Esophagus squamous epithelium (tissue), 5 donors: ENCODE measurements around the gene FBLN7. TPM values are rescaled to one million over a fixed set of nuclear protein-coding genes. Genes with fewer than 3 reads are reported as not detected.
"Not testable (repeated sequence)": the region's sequence is repeated elsewhere in the genome, so short reads cannot be mapped to it uniquely, and the experiment has no call there.

Experiments
- DNase-seq: peaks from one replicate; lab custom pipeline; 2025; lab: John Stamatoyannopoulos, UW
- H3K27ac ChIP-seq, 4 donors: fragments of 200-600 bp; sonication (generic); one replicate each; pipeline ENCODE4 v1.5.1; 2016 to 2019; ENCODE audit warnings: mild to moderate bottlenecking in 1 of 4
- H3K27me3 ChIP-seq, 4 donors: fragments of 200-600 bp; sonication (generic); 1 replicate in 3 of 4; 2 replicates in 1 of 4; pipeline versions ENCODE4 v1.5.1 to v1.6.0; 2017 to 2021; ENCODE audit warnings: antibody characterized with exemption in 1 of 4
- H3K36me3 ChIP-seq, 3 donors: fragments of 200-600 bp; sonication (generic); one replicate each; pipeline ENCODE4 v1.5.1; 2016 to 2019
- H3K4me1 ChIP-seq, 3 donors: fragments of 200-600 bp; sonication (generic); one replicate each; pipeline ENCODE4 v1.5.1; 2017 to 2019
- H3K4me3 ChIP-seq, 4 donors: fragments of 200-600 bp; sonication (generic); 1 replicate in 3 of 4; 2 replicates in 1 of 4; pipeline ENCODE4 v1.5.1; 2016 to 2019; ENCODE audit warnings: mild to moderate bottlenecking in 2 of 4, moderate library complexity in 1 of 4
- H3K9me3 ChIP-seq, 3 donors: fragments of 200-600 bp; sonication (generic); one replicate each; pipeline ENCODE4 v1.5.1; 2016 to 2019
- POLR2A ChIP-seq, 4 donors: fragments of 450-650 bp; IDR thresholded peaks; one replicate each; pipeline ENCODE4 v1.6.1; 2017; ENCODE audit warnings: antibody characterized with exemption in 4 of 4, mild to moderate bottlenecking in 4 of 4, moderate library complexity in 3 of 4
- WGBS, 2 donors: methylation state at CpG; one replicate each; pipeline ENCODE4 v1.1.5; 2018; 5-methylcytosine and 5-hydroxymethylcytosine counted together
- intact Hi-C: fragments of 100-400 bp; cut with DNase I; formaldehyde crosslinking; loops from one replicate; pipeline ENCODE4 v1.15.0; 2022
- total RNA-seq, 4 donors: library from RNA; depleted of rRNA; stranded (reverse); fragments of >200 nt; gene quantifications; one replicate each; pipeline ENCODE4 v1.1.0, GENCODE V29; 2016
- TF ChIP-seq, protein P1 (sequence below), 6 experiments: fragments of 450-650 bp in 4 of 6; fragments of 200-600 bp in 2 of 6; sonication (generic) in 2 of 6; IDR thresholded peaks; one replicate each; pipeline ENCODE4 v1.5.1; 2016 to 2019; ENCODE audit warnings: antibody characterized with exemption in 6 of 6, mild to moderate bottlenecking in 4 of 6, moderate library complexity in 4 of 6
- donor health status: DM: yes; HTN: yes; CAD: no.

Gene FBLN7
- total RNA-seq, 4 donors from 2014 or later: 1.1 to 2.9 (median 2.5) TPM; not detected in 1

DNA sequence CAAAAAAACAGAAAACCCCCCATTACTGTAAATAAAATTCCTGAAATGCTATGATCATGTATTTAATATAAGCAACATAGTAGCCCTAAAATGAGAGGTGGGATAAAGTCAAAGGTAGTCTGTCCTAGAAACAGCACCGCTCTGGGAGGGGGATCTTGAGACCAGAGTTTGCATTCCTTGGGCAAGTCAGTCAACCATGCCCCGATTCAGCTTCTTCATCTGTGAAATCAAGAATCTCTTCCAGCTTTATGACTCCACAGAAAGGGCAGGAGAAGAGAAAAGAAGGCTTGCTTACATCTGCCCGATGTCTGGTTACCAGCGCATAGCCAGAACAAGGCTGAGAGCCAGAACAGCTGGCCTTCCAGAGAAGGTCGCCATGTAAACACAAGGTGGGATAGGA lies 2.1 kb upstream of the FBLN7 start:
- Histone ChIP-seq H3K4me1 (peaks cover 4 to 16% (median 7%) of the 10 kb centered on the region in 3 donors), H3K9me3 (no peaks in the 10 kb centered on the region), H3K36me3 (no peaks in the 10 kb centered on the region), H3K27me3 (peaks cover 0 to 14% (median 0%) of the 10 kb centered on the region in 4 donors), H3K27ac (no peak overlapping the region), H3K4me3 (no peak overlapping the region)
- TF ChIP-seq POLR2A (IDR thresholded peaks at IDR 0.05): no peak
- TF ChIP-seq, protein P1, sequence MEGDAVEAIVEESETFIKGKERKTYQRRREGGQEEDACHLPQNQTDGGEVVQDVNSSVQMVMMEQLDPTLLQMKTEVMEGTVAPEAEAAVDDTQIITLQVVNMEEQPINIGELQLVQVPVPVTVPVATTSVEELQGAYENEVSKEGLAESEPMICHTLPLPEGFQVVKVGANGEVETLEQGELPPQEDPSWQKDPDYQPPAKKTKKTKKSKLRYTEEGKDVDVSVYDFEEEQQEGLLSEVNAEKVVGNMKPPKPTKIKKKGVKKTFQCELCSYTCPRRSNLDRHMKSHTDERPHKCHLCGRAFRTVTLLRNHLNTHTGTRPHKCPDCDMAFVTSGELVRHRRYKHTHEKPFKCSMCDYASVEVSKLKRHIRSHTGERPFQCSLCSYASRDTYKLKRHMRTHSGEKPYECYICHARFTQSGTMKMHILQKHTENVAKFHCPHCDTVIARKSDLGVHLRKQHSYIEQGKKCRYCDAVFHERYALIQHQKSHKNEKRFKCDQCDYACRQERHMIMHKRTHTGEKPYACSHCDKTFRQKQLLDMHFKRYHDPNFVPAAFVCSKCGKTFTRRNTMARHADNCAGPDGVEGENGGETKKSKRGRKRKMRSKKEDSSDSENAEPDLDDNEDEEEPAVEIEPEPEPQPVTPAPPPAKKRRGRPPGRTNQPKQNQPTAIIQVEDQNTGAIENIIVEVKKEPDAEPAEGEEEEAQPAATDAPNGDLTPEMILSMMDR (IDR thresholded peaks at IDR 0.05): no peak
- intact Hi-C loops: no loop called here
- DNase-seq: no peak
- WGBS, 2 donors: 91 to 94% methylated on average over 5 of the region's 5 CpGs

DNA sequence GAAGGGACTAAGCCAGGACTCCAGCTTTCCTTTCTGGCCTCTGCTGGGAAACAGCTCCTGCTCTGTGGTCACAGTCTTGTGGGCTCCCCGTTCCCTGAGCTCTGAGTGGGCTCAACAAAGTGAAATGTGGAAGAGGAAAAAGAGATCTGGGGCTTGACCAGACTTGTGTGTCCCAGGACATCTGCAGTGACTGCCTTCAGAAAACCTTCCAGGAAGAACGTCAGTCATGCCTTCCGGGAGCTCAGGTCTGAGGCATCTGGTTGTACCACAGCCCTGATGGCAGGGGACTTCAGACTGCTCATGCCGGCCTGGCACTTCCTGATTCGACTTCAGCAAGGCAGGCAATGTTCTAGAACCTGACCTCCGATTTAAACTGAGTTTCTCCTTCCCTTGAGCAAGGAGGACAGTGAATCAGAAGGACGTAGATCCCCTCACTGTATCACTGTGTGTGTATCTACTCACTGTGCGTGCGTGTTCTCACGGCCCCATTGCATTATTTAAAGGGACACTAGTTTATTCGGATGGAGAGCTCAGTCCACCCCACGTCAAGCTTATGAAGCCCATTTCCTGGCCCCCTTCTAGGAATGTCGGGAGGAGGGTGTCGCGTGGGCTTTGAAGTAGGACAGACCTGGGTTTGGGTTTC lies 548 bp upstream of the FBLN7 start:
- Histone ChIP-seq H3K27me3 (peaks cover 0 to 14% (median 0%) of the 10 kb centered on the region in 4 donors), H3K9me3 (no peaks in the 10 kb centered on the region), H3K27ac (peak overlapping the region in 3 of 4 donors; percentile 31 to 59 (median 46)), H3K4me1 (peaks cover 4 to 16% (median 7%) of the 10 kb centered on the region in 3 donors), H3K4me3 (peak overlapping the region; percentile 44 to 80 (median 57)), H3K36me3 (no peaks in the 10 kb centered on the region)
- 5 to 16% methylated on average over 4 to 7 of the region's 15 CpGs for WGBS, 2 donors
- intact Hi-C loops: no loop called here
- no peak for DNase-seq
- TF ChIP-seq POLR2A (IDR thresholded peaks at IDR 0.05): no peak
- TF ChIP-seq, protein P1 (IDR thresholded peaks at IDR 0.05): no peak

GRCh38 chr2:112139033-112139614 lies 939 bp downstream of the FBLN7 start:
- intact Hi-C loops, H3K36me3 ChIP-seq, H3K9me3 ChIP-seq, DNase-seq, H3K27ac ChIP-seq: not testable (repeated sequence)
- Histone ChIP-seq H3K27me3 (peaks cover 0 to 14% (median 0%) of the 10 kb centered on the region in 4 donors), H3K4me1 (peaks cover 4 to 16% (median 7%) of the 10 kb centered on the region in 3 donors), H3K4me3 (peak overlapping the region in 2 of 4 donors; percentile 65 to 80)
- WGBS, 2 donors: 13 to 31% methylated on average over 3 to 12 of the region's 32 CpGs

- DNase-seq, H3K9me3 ChIP-seq, H3K27ac ChIP-seq, H3K36me3 ChIP-seq, intact Hi-C loops: not testable (repeated sequence)
- WGBS, 2 donors: 11 to 25% methylated on average over 30 to 35 of the region's 38 CpGs
- H3K4me1 ChIP-seq: peaks cover 4 to 16% (median 7%) of the 10 kb centered on the region in 3 donors
- H3K27me3 ChIP-seq: peaks cover 0 to 14% (median 0%) of the 10 kb centered on the region in 4 donors
- peak overlapping the region in 3 of 4 donors; percentile 11 to 26 (median 12) for H3K4me3 ChIP-seq
Observed at GRCh38 chr2:112139661-112140204, 1.5 kb downstream of the FBLN7 start.

DNA sequence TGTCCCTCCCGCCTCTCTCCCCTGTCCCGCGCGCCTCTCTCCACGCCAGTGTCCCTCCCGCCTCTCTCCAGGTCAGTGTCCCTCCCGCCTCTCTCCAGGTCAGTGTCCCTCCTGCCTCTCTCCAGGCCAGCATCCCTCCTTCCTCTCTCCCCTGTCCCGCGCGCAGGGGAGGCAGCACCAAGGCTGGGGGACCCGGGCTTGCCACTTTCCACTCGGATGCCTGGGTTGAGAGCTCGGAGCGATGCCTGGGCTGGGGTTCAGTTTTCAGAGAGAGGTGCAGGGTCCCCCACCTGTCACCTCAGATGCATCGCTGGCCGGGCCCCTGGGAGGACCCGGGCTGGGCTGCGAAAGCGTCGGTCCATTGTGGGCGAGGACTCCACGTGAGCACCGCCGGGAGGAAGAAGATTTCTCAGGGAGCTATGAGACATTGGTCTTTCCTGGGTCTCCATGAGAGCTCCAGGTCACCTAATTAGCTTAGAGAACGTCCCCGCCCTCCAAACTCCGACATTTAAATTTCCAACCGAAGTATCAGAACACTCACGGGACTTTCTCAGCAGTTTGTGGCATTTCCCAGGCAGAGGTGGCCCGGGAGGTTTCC lies 2.1 kb downstream of the FBLN7 start:
- peaks cover 0 to 14% (median 0%) of the 10 kb centered on the region in 4 donors for H3K27me3 ChIP-seq
- H3K4me3 ChIP-seq: peak overlapping the region in 3 of 4 donors; percentile 11 to 26 (median 12)
- no peak for DNase-seq
- no peaks in the 10 kb centered on the region for H3K9me3 ChIP-seq
- H3K36me3 ChIP-seq: no peaks in the 10 kb centered on the region
- peak overlapping the region in 2 of 4 donors; percentile 9 to 46 for H3K27ac ChIP-seq
- intact Hi-C loops: no loop called here
- peaks cover 4 to 16% (median 7%) of the 10 kb centered on the region in 3 donors for H3K4me1 ChIP-seq
- no peak for TF ChIP-seq POLR2A (IDR thresholded peaks at IDR 0.05)
- TF ChIP-seq, protein P1 (IDR thresholded peaks at IDR 0.05): no peak
- WGBS, 2 donors: 20 to 49% methylated on average over 11 to 14 of the region's 30 CpGs
